Body of pancreas (tissue), 4 donors: ENCODE data around the gene COL18A1. TPM values are rescaled to one million over a fixed set of nuclear protein-coding genes. Genes with fewer than 3 reads are reported as not detected.

Experiments used
- ATAC-seq: fragments of 150-250 bp; one replicate; pipeline ENCODE4 v1.9.1; 2016
- DNase-seq, 4 donors: peaks; one replicate each; pipeline ENCODE4 v3.0.0-alpha.2; 2019
- H3K27ac ChIP-seq, 4 donors: fragments of 200-600 bp; sonication (generic); 1 replicate in 3 of 4; 2 replicates in 1 of 4; pipeline versions ENCODE4 v1.5.1 to v1.6.1; 2016 to 2019; ENCODE audit warnings: mild to moderate bottlenecking in 1 of 4, mixed read lengths in 1 of 4, moderate library complexity in 1 of 4
- H3K27me3 ChIP-seq, 2 donors: fragments of 200-600 bp; sonication (generic); one replicate each; pipeline ENCODE4 v1.6.0; 2016; ENCODE audit warnings: mild to moderate bottlenecking in 1 of 2
- H3K36me3 ChIP-seq, 2 donors: fragments of 200-600 bp; sonication (generic); replicated peaks in 1 of 2; 2 replicates each; pipeline ENCODE4 v1.5.1; 2016; ENCODE audit warnings: low read depth in 2 of 2; ENCODE audit not compliant: insufficient read depth in 1 of 2
- H3K4me1 ChIP-seq: fragments of 200-600 bp; sonication (generic); one replicate; pipeline ENCODE4 v1.6.0; 2016
- H3K4me3 ChIP-seq, 2 donors: fragments of 200-600 bp; sonication (generic); 1 replicate in 1 of 2; 2 replicates in 1 of 2; pipeline ENCODE4 v1.5.1; 2016 to 2019
- H3K9me3 ChIP-seq, 3 donors: fragments of 200-600 bp; sonication (generic); 1 replicate in 2 of 3; 2 replicates in 1 of 3; pipeline ENCODE4 v1.5.1; 2016
- POLR2A ChIP-seq, 3 donors: fragments of 450-650 bp; IDR thresholded peaks; one replicate each; pipeline ENCODE4 v1.6.1; 2016; ENCODE audit warnings: antibody characterized with exemption in 3 of 3, mild to moderate bottlenecking in 2 of 3
- WGBS, 2 donors: methylation state at CpG; one replicate each; pipeline ENCODE4 v1.1.5; 2017; 5-methylcytosine and 5-hydroxymethylcytosine counted together
- intact Hi-C: fragments of 100-400 bp; cut with DNase I; formaldehyde crosslinking; loops from one replicate; pipeline ENCODE4 v1.15.1; 2023
- total RNA-seq, 2 donors: library from RNA; depleted of rRNA; stranded (reverse); fragments of >200 nt; gene quantifications; one replicate each; pipeline ENCODE4 v1.1.0, GENCODE V29; 2016
- TF ChIP-seq, protein P1 (sequence below), 7 experiments: fragments of 450-650 bp in 4 of 7; fragments of 200-600 bp in 3 of 7; sonication (generic) in 3 of 7; IDR thresholded peaks; one replicate each; pipeline ENCODE4 v1.5.1; 2016 to 2019; ENCODE audit warnings: antibody characterized with exemption in 7 of 7

COL18A1 gene
- total RNA-seq, 2 donors from 2014 or later: 108 to 284 TPM

DNA sequence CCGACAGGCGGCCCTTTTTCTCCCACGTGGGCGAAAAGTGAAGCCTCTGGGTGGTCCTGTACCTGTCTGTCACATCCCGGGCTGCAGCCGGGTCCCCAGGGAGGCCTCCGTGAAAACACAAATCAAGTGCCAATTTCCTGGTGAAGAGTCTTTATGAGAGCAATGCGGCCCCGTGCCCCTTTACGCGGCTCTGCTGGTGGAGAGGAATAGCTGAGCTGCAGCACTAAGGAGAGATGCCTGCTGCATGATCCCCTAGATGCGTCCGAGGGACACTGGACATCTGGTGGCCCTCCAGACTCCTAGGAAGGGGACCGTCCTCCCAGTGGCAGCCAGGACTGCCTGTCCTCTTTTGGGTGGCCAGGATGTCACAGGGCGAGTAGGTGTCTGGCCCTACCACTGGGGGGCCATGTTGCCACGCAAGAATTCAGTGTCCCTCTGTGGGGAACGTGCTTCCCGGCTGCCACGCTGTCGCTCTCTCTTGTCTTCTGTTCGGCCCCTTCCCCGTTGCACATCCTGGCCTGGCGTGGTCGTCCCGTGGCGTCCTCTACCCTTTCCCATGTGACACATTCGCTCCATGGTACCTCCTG lies 38.7 kb downstream of the COL18A1 start:
- H3K9me3 ChIP-seq: no peaks in the 10 kb centered on the region
- H3K4me1 ChIP-seq: peaks cover 11% of the 10 kb centered on the region
- 56 to 74% methylated on average over 19 to 27 of the region's 27 CpGs for WGBS, 2 donors
- ATAC-seq (no peak), DNase-seq (no peak)
- no peak for TF ChIP-seq POLR2A (IDR thresholded peaks at IDR 0.05)
- TF ChIP-seq, protein P1, sequence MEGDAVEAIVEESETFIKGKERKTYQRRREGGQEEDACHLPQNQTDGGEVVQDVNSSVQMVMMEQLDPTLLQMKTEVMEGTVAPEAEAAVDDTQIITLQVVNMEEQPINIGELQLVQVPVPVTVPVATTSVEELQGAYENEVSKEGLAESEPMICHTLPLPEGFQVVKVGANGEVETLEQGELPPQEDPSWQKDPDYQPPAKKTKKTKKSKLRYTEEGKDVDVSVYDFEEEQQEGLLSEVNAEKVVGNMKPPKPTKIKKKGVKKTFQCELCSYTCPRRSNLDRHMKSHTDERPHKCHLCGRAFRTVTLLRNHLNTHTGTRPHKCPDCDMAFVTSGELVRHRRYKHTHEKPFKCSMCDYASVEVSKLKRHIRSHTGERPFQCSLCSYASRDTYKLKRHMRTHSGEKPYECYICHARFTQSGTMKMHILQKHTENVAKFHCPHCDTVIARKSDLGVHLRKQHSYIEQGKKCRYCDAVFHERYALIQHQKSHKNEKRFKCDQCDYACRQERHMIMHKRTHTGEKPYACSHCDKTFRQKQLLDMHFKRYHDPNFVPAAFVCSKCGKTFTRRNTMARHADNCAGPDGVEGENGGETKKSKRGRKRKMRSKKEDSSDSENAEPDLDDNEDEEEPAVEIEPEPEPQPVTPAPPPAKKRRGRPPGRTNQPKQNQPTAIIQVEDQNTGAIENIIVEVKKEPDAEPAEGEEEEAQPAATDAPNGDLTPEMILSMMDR (IDR thresholded peaks at IDR 0.05): no peak
- no peaks in the 10 kb centered on the region for H3K36me3 ChIP-seq
- H3K27ac ChIP-seq: no peak overlapping the region
- H3K4me3 ChIP-seq: no peak overlapping the region
- intact Hi-C loops: loop anchor here (10.0 kb wide), 1 partner anchor 149 kb away; no protein-coding TSS in a partner anchor
- H3K27me3 ChIP-seq: no peaks in the 10 kb centered on the region

DNA sequence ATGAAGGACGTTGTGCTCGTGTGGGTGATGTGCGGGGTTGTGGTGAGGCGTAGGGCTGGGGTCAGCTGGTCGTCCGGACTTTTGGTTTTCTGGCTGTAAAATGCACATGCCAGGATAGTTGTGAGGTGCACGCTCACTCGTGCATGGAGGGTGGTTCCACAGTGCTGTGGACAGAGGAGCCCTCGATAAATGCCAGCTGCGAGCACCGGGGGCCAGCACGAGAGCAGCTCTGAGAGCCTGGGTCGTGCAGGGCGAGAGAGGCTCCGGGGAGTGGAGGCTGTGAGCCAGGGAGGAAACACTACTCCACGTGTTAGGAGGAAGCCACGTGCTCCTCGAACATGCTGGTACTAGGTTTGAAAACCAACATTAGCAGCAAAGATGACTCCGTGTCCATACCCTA lies 39.4 kb downstream of the COL18A1 start:
- WGBS, 2 donors: 50 to 55% methylated on average over 19 of the region's 19 CpGs
- Histone ChIP-seq H3K9me3 (no peaks in the 10 kb centered on the region), H3K27ac (no peak overlapping the region), H3K4me3 (no peak overlapping the region), H3K36me3 (no peaks in the 10 kb centered on the region), H3K27me3 (no peaks in the 10 kb centered on the region), H3K4me1 (peaks cover 4% of the 10 kb centered on the region)
- no peak for DNase-seq
- TF ChIP-seq, protein P1 (IDR thresholded peaks at IDR 0.05): no peak
- no peak for TF ChIP-seq POLR2A (IDR thresholded peaks at IDR 0.05)
- intact Hi-C loops: loop anchor here (10.0 kb wide), 1 partner anchor 150 kb away; no protein-coding TSS in a partner anchor
- ATAC-seq: no peak

DNA sequence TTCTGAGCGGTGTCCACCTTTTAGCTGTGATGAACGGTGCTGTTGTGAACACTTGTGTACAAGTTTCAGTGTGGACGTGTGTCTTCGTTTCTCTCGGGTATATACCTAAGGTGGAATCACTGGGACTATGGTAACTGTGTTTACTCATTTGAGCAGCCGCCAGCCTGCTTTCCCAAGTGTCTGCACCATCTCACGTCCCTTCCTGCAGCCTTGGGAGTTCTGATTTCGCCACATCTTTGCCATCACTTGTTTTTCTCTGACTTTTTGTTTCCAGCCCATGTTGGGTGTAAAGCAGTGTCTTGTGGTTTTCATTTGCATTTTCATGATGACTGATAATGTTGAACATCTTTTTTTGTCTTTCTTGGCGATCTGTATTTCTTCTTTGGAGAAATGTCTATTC lies 40.4 kb downstream of the COL18A1 start:
- no peak overlapping the region for H3K4me3 ChIP-seq
- H3K27ac ChIP-seq: no peak overlapping the region
- no peaks in the 10 kb centered on the region for H3K9me3 ChIP-seq
- no peaks in the 10 kb centered on the region for H3K4me1 ChIP-seq
- ATAC-seq: no peak
- no peak for TF ChIP-seq POLR2A (IDR thresholded peaks at IDR 0.05)
- TF ChIP-seq, protein P1 (IDR thresholded peaks at IDR 0.05): no peak
- no peaks in the 10 kb centered on the region for H3K36me3 ChIP-seq
- H3K27me3 ChIP-seq: no peaks in the 10 kb centered on the region
- WGBS, 2 donors: 57 to 70% methylated on average over 9 of the region's 9 CpGs
- intact Hi-C loops: loop anchor here (10.0 kb wide), 1 partner anchor 151 kb away; no protein-coding TSS in a partner anchor
- no peak for DNase-seq

DNA sequence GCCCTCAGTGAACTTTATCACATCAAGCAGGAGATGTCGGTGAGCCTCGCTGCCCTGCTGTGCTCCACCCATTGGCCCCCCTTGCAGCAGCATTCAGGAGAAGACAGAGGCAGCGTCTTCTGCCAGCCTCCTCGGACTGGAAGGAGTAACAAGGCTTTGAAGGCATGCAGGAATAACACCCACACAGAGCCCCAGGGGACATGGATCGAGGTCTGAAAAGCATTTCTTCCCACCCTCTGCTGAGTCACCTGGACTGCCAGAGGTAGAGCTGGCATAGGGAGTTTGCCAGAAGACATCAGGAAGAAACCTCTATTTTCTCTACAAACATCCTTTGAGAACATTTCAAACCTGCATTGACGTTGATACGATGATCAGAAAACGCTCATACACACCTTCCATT lies 42.9 kb downstream of the COL18A1 start:
- no peak for DNase-seq
- H3K27ac ChIP-seq: no peak overlapping the region
- H3K36me3 ChIP-seq: no peaks in the 10 kb centered on the region
- no peaks in the 10 kb centered on the region for H3K27me3 ChIP-seq
- TF ChIP-seq POLR2A (IDR thresholded peaks at IDR 0.05): no peak
- TF ChIP-seq, protein P1 (IDR thresholded peaks at IDR 0.05): no peak
- WGBS, 2 donors: 58 to 73% methylated on average over 8 of the region's 8 CpGs
- ATAC-seq: no peak
- no peaks in the 10 kb centered on the region for H3K9me3 ChIP-seq
- no peak overlapping the region for H3K4me3 ChIP-seq
- H3K4me1 ChIP-seq: no peaks in the 10 kb centered on the region
- intact Hi-C loops: loop anchor here (10.0 kb wide), 1 partner anchor 153 kb away; no protein-coding TSS in a partner anchor

DNA sequence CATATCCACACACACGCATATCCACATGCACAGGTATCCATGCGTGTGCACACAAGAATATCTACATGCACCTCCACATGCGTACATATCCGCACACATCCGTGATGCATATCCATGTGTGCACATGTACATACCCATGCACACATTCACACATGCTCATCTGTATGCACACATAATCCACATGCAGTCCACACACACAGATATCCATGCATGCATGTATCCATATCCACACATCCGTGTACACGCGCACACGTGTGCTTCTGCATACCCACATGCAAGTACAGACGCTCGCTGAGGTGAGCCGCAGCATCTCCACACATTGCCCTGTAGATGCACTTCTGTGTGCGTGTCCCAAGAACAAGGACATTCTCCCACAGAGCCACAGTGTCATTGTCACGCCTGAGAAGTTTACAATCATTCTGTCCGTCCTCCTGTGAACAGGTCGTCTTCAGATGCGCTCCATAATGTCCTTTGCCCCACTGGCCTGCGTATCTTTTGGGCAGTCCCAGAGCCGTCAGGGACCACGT lies 43.4 kb downstream of the COL18A1 start:
- 80 to 84% methylated on average over 20 of the region's 20 CpGs for WGBS, 2 donors

More for the DNA sequence above, 43.4 kb downstream of the COL18A1 start:
- H3K4me1 ChIP-seq: no peaks in the 10 kb centered on the region
- H3K27me3 ChIP-seq: no peaks in the 10 kb centered on the region
- H3K9me3 ChIP-seq: no peaks in the 10 kb centered on the region
- ATAC-seq (no peak), DNase-seq (no peak)
- no peak overlapping the region for H3K27ac ChIP-seq
- TF ChIP-seq, protein P1 (IDR thresholded peaks at IDR 0.05): no peak
- H3K4me3 ChIP-seq: no peak overlapping the region
- H3K36me3 ChIP-seq: no peaks in the 10 kb centered on the region
- intact Hi-C loops: loop anchor here (10.0 kb wide), 1 partner anchor 154 kb away; no protein-coding TSS in a partner anchor
